OCI-LY3 (cell line): ENCODE results near the gene EMC7.

Experiments
- H2AFZ ChIP-seq: fragments of 200-600, 300-600 bp; shearing (Covaris generic); 2 replicates; pipeline ENCODE4 v1.6.0; 2014; ENCODE audit warnings: antibody characterized with exemption, low read depth, low read length
- H3K27ac ChIP-seq: fragments of 200-600, 300-600 bp; sonication (generic); 2 replicates; pipeline ENCODE4 v1.5.1; 2014; ENCODE audit warnings: mild to moderate bottlenecking, low read length, moderate library complexity, mixed read lengths
- H3K27me3 ChIP-seq: fragments of 200-600, 300-600 bp; sonication (generic); 2 replicates; pipeline ENCODE4 v1.6.1; 2014; ENCODE audit warnings: low read depth, low read length, mixed read lengths
- H3K36me3 ChIP-seq: fragments of 200-600, 300-600 bp; sonication (generic); replicated peaks from 2 replicates; pipeline ENCODE3; 2014; ENCODE audit warnings: low read depth, low read length, mixed read lengths
- H3K4me1 ChIP-seq: fragments of 300-600, 200-600 bp; sonication (generic); 2 replicates; pipeline ENCODE4 v1.6.1; 2014; ENCODE audit warnings: low read length, mixed read lengths
- H3K4me2 ChIP-seq: fragments of 200-600, 300-600 bp; sonication (generic); 2 replicates; pipeline ENCODE4 v1.6.1; 2014; ENCODE audit warnings: low read length, mixed read lengths
- H3K4me3 ChIP-seq: fragments of 300-600, 200-600 bp; sonication (generic); 2 replicates; pipeline ENCODE4 v1.5.1; 2014; ENCODE audit warnings: antibody characterized with exemption, mild to moderate bottlenecking, low read length, moderate library complexity
- H3K79me2 ChIP-seq: fragments of 300-600, 200-600 bp; shearing (Covaris generic); 2 replicates; pipeline ENCODE4 v1.6.1; 2014; ENCODE audit warnings: mild to moderate bottlenecking, low read length, mixed read lengths
- H3K9ac ChIP-seq: fragments of 300-600, 200-600 bp; shearing (Covaris generic); 2 replicates; pipeline ENCODE4 v1.6.0; 2014; ENCODE audit warnings: mild to moderate bottlenecking, low read length, moderate library complexity
- H3K9me3 ChIP-seq: fragments of 200-600, 300-600 bp; shearing (Covaris generic); 2 replicates; pipeline ENCODE4 v1.6.1; 2014; ENCODE audit warnings: low read length, mixed read lengths; ENCODE audit not compliant: insufficient read depth
- H4K20me1 ChIP-seq: fragments of 200-600, 300-600 bp; sonication (generic); 2 replicates; pipeline ENCODE4 v1.6.1; 2016; ENCODE audit warnings: low read length, mixed read lengths; ENCODE audit not compliant: insufficient read depth
- CTCF ChIP-seq: fragments of 200-600, 300-600 bp; sonication (generic); IDR thresholded peaks from 2 replicates; pipeline ENCODE4 v1.5.1; 2014; ENCODE audit warnings: antibody characterized with exemption, low read length, low read depth
- EZH2phosphoT487 ChIP-seq: fragments of 200-600 bp; shearing (Covaris generic); IDR thresholded peaks from 2 replicates; pipeline ENCODE4 v1.6.1; 2018; ENCODE audit warnings: antibody characterized with exemption, mixed run types, low read depth

The EMC7 gene

GRCh38 chr15:34128898-34129297 lies 27.2 kb upstream of the EMC7 start:
- Histone ChIP-seq H3K4me3 (no peak overlapping the region), H3K9ac (no peak overlapping the region), H3K4me1 (no peaks in the 10 kb centered on the region), H3K36me3 (no peaks in the 10 kb centered on the region), H3K27me3 (no peaks in the 10 kb centered on the region), H3K4me2 (no peak overlapping the region), H3K9me3 (no peaks in the 10 kb centered on the region), H3K27ac (no peak overlapping the region), H4K20me1 (no peaks in the 10 kb centered on the region), H3K79me2 (no peaks in the 10 kb centered on the region), H2AFZ (no peak overlapping the region)
- TF ChIP-seq CTCF = no peak

GRCh38 chr15:34126522-34126921 lies 24.9 kb upstream of the EMC7 start:
- H3K9ac ChIP-seq = no peak overlapping the region
- no peak overlapping the region for H3K4me3 ChIP-seq

GRCh38 chr15:34125945-34126344 lies 24.3 kb upstream of the EMC7 start:
- Histone ChIP-seq H2AFZ (no peak overlapping the region), H3K4me1 (peaks cover 5% of the 10 kb centered on the region), H3K79me2 (no peaks in the 10 kb centered on the region), H3K9ac (no peak overlapping the region), H3K27ac (no peak overlapping the region), H3K4me3 (no peak overlapping the region), H3K9me3 (no peaks in the 10 kb centered on the region), H3K27me3 (no peaks in the 10 kb centered on the region), H4K20me1 (no peaks in the 10 kb centered on the region), H3K36me3 (no peaks in the 10 kb centered on the region), H3K4me2 (no peak overlapping the region)
- no peak for TF ChIP-seq CTCF
- TF ChIP-seq EZH2phosphoT487 = no peak

More at GRCh38 chr15:34126522-34126921, 24.9 kb upstream of the EMC7 start:
- Histone ChIP-seq H2AFZ (no peak overlapping the region), H3K9me3 (no peaks in the 10 kb centered on the region), H3K4me2 (no peak overlapping the region), H3K4me1 (peaks cover 5% of the 10 kb centered on the region), H3K79me2 (no peaks in the 10 kb centered on the region), H3K27me3 (no peaks in the 10 kb centered on the region), H3K27ac (no peak overlapping the region), H4K20me1 (no peaks in the 10 kb centered on the region), H3K36me3 (no peaks in the 10 kb centered on the region)
- no peak for TF ChIP-seq CTCF
- TF ChIP-seq EZH2phosphoT487 = no peak

- no peak overlapping the region for H3K4me3 ChIP-seq
- H3K9ac ChIP-seq = no peak overlapping the region
- TF ChIP-seq EZH2phosphoT487 (no peak), CTCF (no peak)
- H3K4me1 ChIP-seq = peaks cover 5% of the 10 kb centered on the region
- no peak overlapping the region for H3K4me2 ChIP-seq
- H3K9me3 ChIP-seq = no peaks in the 10 kb centered on the region
- H4K20me1 ChIP-seq = no peaks in the 10 kb centered on the region
- no peaks in the 10 kb centered on the region for H3K79me2 ChIP-seq
- H2AFZ ChIP-seq = no peak overlapping the region
- no peak overlapping the region for H3K27ac ChIP-seq
- no peaks in the 10 kb centered on the region for H3K36me3 ChIP-seq
- no peaks in the 10 kb centered on the region for H3K27me3 ChIP-seq
Measured at GRCh38 chr15:34124651-34125050, 23.0 kb upstream of the EMC7 start.
